HCT116 (cell line): ENCODE data around the gene FANCD2. TPM values are rescaled to one million over a fixed set of nuclear protein-coding genes. Genes with fewer than 3 reads are reported as not detected.
A peak's percentile ranks its signal among the peaks of the same experiment; 100 is the strongest.

Experiments
- ATAC-seq: fragments of 200-7000 bp; cut with Tn5 transposase; 2 replicates; pipeline ENCODE4 v1.9.1; 2020; ENCODE audit warnings: mild to moderate bottlenecking, moderate library complexity
- BruUV-seq: library from RNA; stranded (reverse); fragments of 400-500 nt; replicated peaks from 2 replicates; lab custom pipeline; 2021; lab: Mats Ljungman, UMichigan
- CTCF ChIA-PET: fragments of 300-600 bp; sonication (Branson Sonifier 250); formaldehyde crosslinking; loops from one replicate; lab custom pipeline; 2021; ENCODE audit warnings: antibody characterized with exemption; lab: Charles Lee
- POLR2A ChIA-PET: fragments of 300-600, 350-600 bp; sonication (Branson Sonifier 250); formaldehyde crosslinking; loops from one replicate; lab custom pipeline; 2021; ENCODE audit warnings: antibody characterized with exemption; lab: Charles Lee
- RAD21 ChIA-PET, 2 experiments: fragments of 300-600 bp; sonication (Branson Sonifier 250); formaldehyde crosslinking; loops; one replicate each; lab custom pipeline; 2023; ENCODE audit warnings: low total read pairs in 2 of 2; ENCODE audit not compliant: uncharacterized antibody in 2 of 2, unreplicated experiment in 2 of 2, low non-redundant PET in 1 of 2; lab: Charles Lee
- DNase-seq: peaks from one replicate; pipeline ENCODE4 v3.0.0-alpha.2; 2010; ENCODE audit warnings: low read depth, low spot score
- H2AFZ ChIP-seq: fragments of 200-600 bp; shearing (Covaris generic), sonication (generic); 2 replicates; pipeline ENCODE4 v1.6.1; 2017; ENCODE audit warnings: low read depth, mixed run types, mixed read lengths, antibody characterized with exemption, low read length; ENCODE audit not compliant: poor library complexity, severe bottlenecking
- H3K27ac ChIP-seq: 2 replicates; pipeline ENCODE4 v1.5.1; 2012; ENCODE audit warnings: low read depth, low read length
- H3K27me3 ChIP-seq: fragments of 200-600 bp; sonication (generic); 2 replicates; pipeline ENCODE4 v1.6.1; 2016; ENCODE audit warnings: mixed run types, low read length, mixed read lengths; ENCODE audit not compliant: insufficient read depth
- H3K36me3 ChIP-seq, 2 experiments: fragments of 200-500 bp in 1 of 2; fragments of 200-600 bp in 1 of 2; sonication (Bioruptor generic) in 1 of 2; sonication (generic) in 1 of 2; 2 replicates each; pipeline versions ENCODE4 v1.5.1 to v1.6.1; 2014 to 2016; ENCODE audit warnings: low read length in 2 of 2, inconsistent platforms in 1 of 2, mixed read lengths in 1 of 2, mixed run types in 1 of 2; ENCODE audit not compliant: insufficient read depth in 2 of 2, control insufficient read depth in 1 of 2
- H3K4me1 ChIP-seq, 2 experiments: fragments of 200-600 bp in 1 of 2; sonication (generic) in 1 of 2; 2 replicates each; pipeline versions ENCODE4 v1.5.1 to v1.6.1; 2012 to 2017; ENCODE audit warnings: low read length in 2 of 2, inconsistent platforms in 1 of 2, mild to moderate bottlenecking in 1 of 2, mixed read lengths in 1 of 2, mixed run types in 1 of 2, moderate library complexity in 1 of 2; ENCODE audit not compliant: insufficient read depth in 2 of 2, control insufficient read depth in 1 of 2
- H3K4me2 ChIP-seq: fragments of 200-600 bp; sonication (generic); 2 replicates; pipeline ENCODE4 v1.6.1; 2017; ENCODE audit warnings: mixed run types, low read length, mixed read lengths
- H3K4me3 ChIP-seq, 2 experiments: fragments of 200-600 bp in 1 of 2; sonication (generic) in 1 of 2; replicated peaks in 1 of 2; 2 replicates each; pipeline ENCODE4 v1.5.1; 2011 to 2016; ENCODE audit warnings: low read length in 2 of 2, control low read depth in 1 of 2, low read depth in 1 of 2, mild to moderate bottlenecking in 1 of 2, mixed read lengths in 1 of 2, mixed run types in 1 of 2
- H3K79me2 ChIP-seq: fragments of 200-600 bp; sonication (generic); 2 replicates; pipeline ENCODE4 v1.6.1; 2017; ENCODE audit warnings: mild to moderate bottlenecking, mixed run types, low read length, moderate library complexity, mixed read lengths; ENCODE audit not compliant: insufficient read depth
- H3K9ac ChIP-seq: fragments of 200-600 bp; sonication (generic); 2 replicates; pipeline ENCODE4 v1.6.1; 2016; ENCODE audit warnings: low read length, mixed read lengths
- H3K9me2 ChIP-seq: fragments of 200-600 bp; sonication (generic), shearing (Covaris generic); 2 replicates; pipeline ENCODE4 v1.6.1; 2017; ENCODE audit warnings: mixed run types, mild to moderate bottlenecking, moderate library complexity; ENCODE audit not compliant: insufficient read depth
- H3K9me3 ChIP-seq, 2 experiments: fragments of 200-500 bp in 1 of 2; fragments of 200-600 bp in 1 of 2; sonication (Bioruptor generic) in 1 of 2; sonication (generic) in 1 of 2; 2 replicates each; pipeline ENCODE4 v1.6.1; 2014 to 2017; ENCODE audit warnings: low read length in 2 of 2, mixed read lengths in 2 of 2, inconsistent platforms in 1 of 2, low read depth in 1 of 2, mild to moderate bottlenecking in 1 of 2, mixed run types in 1 of 2, moderate library complexity in 1 of 2; ENCODE audit not compliant: control insufficient read depth in 1 of 2, insufficient read depth in 1 of 2
- H4K20me1 ChIP-seq: fragments of 200-600 bp; sonication (generic), shearing (Covaris generic); 2 replicates; pipeline ENCODE4 v1.6.1; 2017; ENCODE audit warnings: mixed run types, mild to moderate bottlenecking, moderate library complexity; ENCODE audit not compliant: insufficient read depth
- ATF3 ChIP-seq: IDR thresholded peaks from 2 replicates; pipeline ENCODE4 v1.6.1; 2012
- CBX3 ChIP-seq: IDR thresholded peaks from 2 replicates; pipeline ENCODE4 v1.6.1; 2012; ENCODE audit warnings: low read depth
- CTCF ChIP-seq, 3 experiments: fragments of 200-600 bp in 1 of 3; sonication (generic) in 1 of 3; IDR thresholded peaks in 2 of 3; conservative IDR thresholded peaks in 1 of 3; 2 replicates each; pipeline ENCODE4 v1.5.1; 2012 to 2017; ENCODE audit warnings: low read depth in 2 of 3, low read length in 2 of 3, antibody characterized with exemption in 1 of 3, borderline replicate concordance in 1 of 3, control low read depth in 1 of 3, mild to moderate bottlenecking in 1 of 3, mixed read lengths in 1 of 3, mixed run types in 1 of 3, moderate library complexity in 1 of 3; ENCODE audit not compliant: insufficient read depth in 1 of 3
- FOSL1 ChIP-seq: IDR thresholded peaks from 2 replicates; pipeline ENCODE4 v1.6.1; 2012; ENCODE audit warnings: low read depth
- SIN3A ChIP-seq: IDR thresholded peaks from 2 replicates; pipeline ENCODE4 v1.6.1; 2012; ENCODE audit warnings: low read depth
- YY1 ChIP-seq: IDR thresholded peaks from 2 replicates; pipeline ENCODE4 v1.6.1; 2011; ENCODE audit warnings: low read length, low read depth, moderate library complexity, mild to moderate bottlenecking; ENCODE audit not compliant: insufficient replicate concordance; ENCODE audit errors: extremely low read depth
- intact Hi-C: fragments of 100-400 bp; cut with micrococcal nuclease; formaldehyde crosslinking; loops from 2 replicates; pipeline ENCODE4 v1.10.0; 2022
- total RNA-seq: library from RNA; stranded (reverse); gene quantifications from one replicate; pipeline ENCODE4 v1.2.1, GENCODE V29; 2021; ENCODE audit not compliant: unreplicated experiment

The FANCD2 gene
- total RNA-seq, 1 experiment from 2014 or later, result 50.0 TPM

GRCh38 chr3:10115326-10116137, 89.3 kb downstream of the FANCD2 start, which contains the start of gene BRK1 (continued):
- TF ChIP-seq CTCF (IDR thresholded peaks at IDR 0.05 in 2 of 3, conservative IDR thresholded peaks at IDR 0.05 in 1 of 3; ENCODE audit: borderline replicate concordance in 1 of 3, insufficient read depth in 1 of 3, low read depth in 2 of 3, low read length in 2 of 3) (no peak), ATF3 (no peak), FOSL1 (no peak), CBX3 (no peak; the same call in 1 of the 2 replicates)

GRCh38 chr3:10116138-10116460, 89.9 kb downstream of the FANCD2 start:
- POLR2A ChIA-PET, result no interaction called here
- H4K20me1 ChIP-seq, result peaks cover 6% of the 10 kb centered on the region; the same call in 1 of the 2 replicates
- CTCF ChIA-PET, result no interaction called here
- peak overlapping the region; percentile 87 for H3K4me2 ChIP-seq
- RAD21 ChIA-PET, result no interaction called here
- H2AFZ ChIP-seq, result no peak overlapping the region
- H3K27ac ChIP-seq, result peak overlapping the region; percentile 28
- H3K9me2 ChIP-seq, result no peaks in the 10 kb centered on the region
- peaks cover 8 to 17% of the 10 kb centered on the region in 2 experiments for H3K4me1 ChIP-seq
- no peak for TF ChIP-seq FOSL1
- no peak for TF ChIP-seq YY1
- 0 out of 2 replicates have a peak, but pooled peaks have one; percentile 2 for TF ChIP-seq SIN3A
- peak; percentile 25 for ATAC-seq
- intact Hi-C loops, result loop anchor here (10.0 kb wide), 1 partner anchor 109 kb away; no protein-coding TSS in a partner anchor
- peak overlapping the region; percentile 82 for H3K9ac ChIP-seq
- no peaks in the 10 kb centered on the region for H3K9me3 ChIP-seq
- no TSS peak for BruUV-seq
- peaks cover 56% of the 10 kb centered on the region for H3K79me2 ChIP-seq
- no peak for DNase-seq
- peak overlapping the region; percentile 76 to 91 for H3K4me3 ChIP-seq
- peaks cover 4 to 12% of the 10 kb centered on the region in 2 experiments; a peak in 3 of 4 replicates for H3K36me3 ChIP-seq
- H3K27me3 ChIP-seq, result no peaks in the 10 kb centered on the region
